Measurements from ENCODE around the gene BGLAP. TPM values are rescaled to one million over a fixed set of nuclear protein-coding genes. Genes with fewer than 3 reads are reported as not detected.

Gene BGLAP
- total RNA-seq, 1 experiment from 2014 or later, result 1.4 TPM

GRCh38 chr1:156220226-156220625, 21.8 kb upstream of the BGLAP start:
- Histone ChIP-seq H3K4me2 (ENCODE audit: low read length) (no peak overlapping the region), H3K4me3 (replicated peaks in 1 of 2; ENCODE audit: low read depth in 1 of 2, low read length in 2 of 2) (no peak overlapping the region), H3K27me3 (ENCODE audit: insufficient read depth, low read length) (no peaks in the 10 kb centered on the region), H4K20me1 (ENCODE audit: insufficient read depth) (no peaks in the 10 kb centered on the region), H3K79me2 (ENCODE audit: insufficient read depth, low read length) (peaks cover 26% of the 10 kb centered on the region), H3K9me3 (ENCODE audit: control insufficient read depth in 1 of 2, insufficient read depth in 1 of 2, low read depth in 1 of 2, low read length in 2 of 2) (no peaks in the 10 kb centered on the region), H3K27ac (ENCODE audit: low read depth, low read length) (no peak overlapping the region), H3K4me1 (ENCODE audit: control insufficient read depth in 1 of 2, insufficient read depth in 2 of 2, low read length in 2 of 2) (peaks cover 4 to 11% of the 10 kb centered on the region in 2 experiments; a peak in 3 of 4 replicates), H2AFZ (ENCODE audit: low read depth, low read length, poor library complexity, severe bottlenecking) (no peak overlapping the region), H3K36me3 (ENCODE audit: control insufficient read depth in 1 of 2, insufficient read depth in 2 of 2, low read length in 2 of 2) (peaks cover 0 to 8% of the 10 kb centered on the region in 2 experiments; a peak in 2 of 4 replicates), H3K9me2 (ENCODE audit: insufficient read depth) (no peaks in the 10 kb centered on the region), H3K9ac (ENCODE audit: low read length) (no peak overlapping the region)
- POLR2A ChIA-PET, result no interaction called here
- RAD21 ChIA-PET (ENCODE audit: low non-redundant PET in 1 of 2, low total read pairs in 2 of 2, uncharacterized antibody in 2 of 2, unreplicated experiment in 2 of 2), result no interaction called here
- ATAC-seq (no peak), DNase-seq (ENCODE audit: low read depth, low spot score) (no peak)
- CTCF ChIA-PET, result no interaction called here
- TF ChIP-seq ELF1 (IDR thresholded peaks at IDR 0.05; ENCODE audit: borderline replicate concordance, low read depth) (no peak), EZH2phosphoT487 (IDR thresholded peaks at IDR 0.05; ENCODE audit: borderline replicate concordance) (no peak)
- intact Hi-C loops (cut with micrococcal nuclease), result no loop called here
- no TSS peak for BruUV-seq (replicated peaks)

DNA sequence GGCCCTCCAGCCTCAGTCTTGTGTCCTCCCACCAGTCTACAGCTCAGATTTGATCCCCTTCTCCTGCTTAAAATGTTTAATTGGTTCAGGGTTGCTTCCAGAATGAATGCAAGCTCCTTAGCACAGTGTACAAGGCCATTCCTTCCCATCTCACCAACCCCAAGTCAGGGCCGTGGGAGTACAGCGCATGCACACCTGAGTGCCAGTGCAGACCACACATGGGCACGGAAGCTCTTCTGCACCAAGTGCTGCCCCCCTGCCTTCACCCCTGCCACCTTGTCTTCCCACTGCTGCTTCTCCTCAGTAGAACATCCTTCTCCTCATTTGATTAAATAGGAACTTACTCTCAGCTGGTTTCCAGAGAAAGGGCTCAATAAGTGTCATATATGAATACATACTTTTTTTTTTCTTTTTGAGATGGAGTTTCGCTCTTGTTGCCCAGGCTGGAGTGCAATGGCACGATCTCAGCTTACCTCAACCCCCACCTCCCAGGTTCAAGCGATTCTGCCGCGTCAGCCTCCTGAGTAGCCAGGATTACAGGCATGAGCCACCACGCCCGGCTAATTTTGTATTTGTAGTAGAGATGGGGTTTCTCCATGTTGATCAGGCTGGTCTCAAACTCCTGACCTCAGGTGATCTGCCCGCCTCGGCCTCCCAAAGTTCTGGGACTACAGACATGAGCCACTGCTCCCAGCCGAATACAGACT, 19.8 kb upstream of the BGLAP start:
- no peak overlapping the region for H3K4me2 ChIP-seq (ENCODE audit: low read length)
- no peak overlapping the region for H3K27ac ChIP-seq (ENCODE audit: low read depth, low read length)
- H3K79me2 ChIP-seq (ENCODE audit: insufficient read depth, low read length), result peaks cover 18% of the 10 kb centered on the region
- H4K20me1 ChIP-seq (ENCODE audit: insufficient read depth), result no peaks in the 10 kb centered on the region
- H3K9me3 ChIP-seq (ENCODE audit: control insufficient read depth in 1 of 2, insufficient read depth in 1 of 2, low read depth in 1 of 2, low read length in 2 of 2), result no peaks in the 10 kb centered on the region
- no peaks in the 10 kb centered on the region for H3K27me3 ChIP-seq (ENCODE audit: insufficient read depth, low read length)
- H3K4me1 ChIP-seq (ENCODE audit: control insufficient read depth in 1 of 2, insufficient read depth in 2 of 2, low read length in 2 of 2), result peaks cover 4 to 14% of the 10 kb centered on the region in 2 experiments; a peak in 3 of 4 replicates
- H3K4me3 ChIP-seq (replicated peaks in 1 of 2; ENCODE audit: low read depth in 1 of 2, low read length in 2 of 2), result no peak overlapping the region
- ChIA-PET CTCF (no interaction called here), RAD21 (ENCODE audit: low non-redundant PET in 1 of 2, low total read pairs in 2 of 2, uncharacterized antibody in 2 of 2, unreplicated experiment in 2 of 2) (no interaction called here), POLR2A (interaction anchor here (1.0 kb wide), 1 partner anchor 9 kb away, joined by 3 read pairs; the partner anchor contains the start of gene PMF1)
- H2AFZ ChIP-seq (ENCODE audit: low read depth, low read length, poor library complexity, severe bottlenecking), result no peak overlapping the region
- DNase-seq (ENCODE audit: low read depth, low spot score) (no peak), ATAC-seq (no peak)
- H3K9me2 ChIP-seq (ENCODE audit: insufficient read depth), result no peaks in the 10 kb centered on the region
- no TSS peak for BruUV-seq (replicated peaks)
- no peak for TF ChIP-seq POLR2A (IDR thresholded peaks at IDR 0.05; ENCODE audit: borderline replicate concordance, extremely low read depth, insufficient read depth, insufficient read length)
- no peak for TF ChIP-seq EZH2 (IDR thresholded peaks at IDR 0.05)
- TF ChIP-seq RAD21 (IDR thresholded peaks at IDR 0.05; ENCODE audit: low read depth), result no peak
- TF ChIP-seq ELF1 (IDR thresholded peaks at IDR 0.05; ENCODE audit: borderline replicate concordance, low read depth), result no peak
- no peak for TF ChIP-seq ZNF274 (IDR thresholded peaks at IDR 0.05; ENCODE audit: low read depth, low read length)
- no peak for TF ChIP-seq SP1 (IDR thresholded peaks at IDR 0.05; ENCODE audit: low read depth)
- no peak for TF ChIP-seq SIN3A (IDR thresholded peaks at IDR 0.05; ENCODE audit: low read depth)
- TF ChIP-seq REST (IDR thresholded peaks at IDR 0.05; ENCODE audit: low read depth), result no peak
- no peak for TF ChIP-seq SRF (IDR thresholded peaks at IDR 0.05; ENCODE audit: low read depth)
- TF ChIP-seq CEBPB (IDR thresholded peaks at IDR 0.05; ENCODE audit: low read depth), result no peak
- H3K9ac ChIP-seq (ENCODE audit: low read length), result no peak overlapping the region
- intact Hi-C loops (cut with micrococcal nuclease), result no loop called here
- peaks cover 0 to 8% of the 10 kb centered on the region in 2 experiments; a peak in 3 of 4 replicates for H3K36me3 ChIP-seq (ENCODE audit: control insufficient read depth in 1 of 2, insufficient read depth in 2 of 2, low read length in 2 of 2)
